HepG2 (cell line): ENCODE results near the gene RACGAP1.

Experiments used
- CTCF ChIP-seq: sonication (generic); formaldehyde crosslinking; IDR thresholded peaks from 2 replicates; pipeline ENCODE4 v1.5.0; 2020; ENCODE audit warnings: mild to moderate bottlenecking, missing genetic modification reagents, moderate library complexity
- ETV6 ChIP-seq: sonication (generic); formaldehyde crosslinking; conservative IDR thresholded peaks from 2 replicates; pipeline ENCODE4 v1.4.0; 2020; ENCODE audit warnings: missing genetic modification reagents
- FOXA1 ChIP-seq, 2 experiments: fragments of 450-650 bp in 1 of 2; sonication (generic) in 1 of 2; formaldehyde crosslinking in 1 of 2; IDR thresholded peaks; 2 replicates each; pipeline versions ENCODE4 v1.4.0 to v1.6.1; 2016 to 2020; ENCODE audit warnings: missing genetic modification reagents in 1 of 2
- POLR2A ChIP-seq, 2 experiments: IDR thresholded peaks; 2 replicates each; pipeline ENCODE4 v1.6.1; 2011; ENCODE audit warnings: low read depth in 2 of 2, low read length in 2 of 2, mild to moderate bottlenecking in 1 of 2, moderate library complexity in 1 of 2; ENCODE audit not compliant: insufficient read depth in 1 of 2
- RFX5 ChIP-seq: IDR thresholded peaks from 2 replicates; pipeline ENCODE4 v1.6.1; 2011; ENCODE audit warnings: low read depth, low read length, improper control_type of control experiment
- SMAD1 ChIP-seq: sonication (generic); formaldehyde crosslinking; IDR thresholded peaks from 2 replicates; pipeline ENCODE4 v1.4.0; 2020; ENCODE audit warnings: missing genetic modification reagents, low read depth, mild to moderate bottlenecking, borderline replicate concordance
- ZNF24 ChIP-seq: fragments of 450-650 bp; IDR thresholded peaks from 2 replicates; pipeline ENCODE4 v1.6.1; 2017; ENCODE audit warnings: antibody characterized with exemption, mild to moderate bottlenecking
- TF ChIP-seq, protein P1 (sequence below): sonication (generic); formaldehyde crosslinking; IDR thresholded peaks from 2 replicates; pipeline ENCODE4 v1.4.0; 2020; ENCODE audit warnings: missing genetic modification reagents

DNA sequence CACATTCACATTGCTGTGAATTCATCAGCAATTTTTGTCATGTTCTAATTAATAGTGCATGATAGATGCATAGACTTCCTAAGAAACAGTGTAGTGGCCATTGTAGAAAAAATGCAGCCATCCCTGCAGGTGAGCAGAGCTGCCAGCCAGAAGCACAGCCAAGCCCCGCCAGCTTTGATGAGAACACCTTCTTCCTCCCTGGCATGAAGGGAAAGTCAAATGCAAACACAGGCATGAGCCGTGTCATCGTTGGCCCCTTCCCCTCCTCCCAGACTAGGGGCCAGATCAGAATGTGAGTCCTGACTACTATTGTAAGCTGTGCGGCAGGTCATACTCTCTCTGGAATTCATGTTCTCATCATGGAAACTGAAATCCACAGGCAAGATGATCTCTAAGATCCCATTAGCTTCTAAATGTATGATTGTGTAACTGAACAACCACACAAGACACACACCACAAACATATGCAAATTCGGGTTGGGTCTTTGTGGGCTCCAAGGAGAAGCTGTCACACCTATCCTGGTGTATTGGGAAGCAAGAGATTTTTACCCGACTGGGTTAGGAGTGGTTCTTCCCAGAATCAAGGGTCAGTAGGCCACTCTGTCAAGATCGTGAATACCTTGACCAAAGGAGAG is 77.6 kb downstream of the RACGAP1 start:
- TF ChIP-seq ZNF24, result no peak
- no peak for TF ChIP-seq CTCF
- TF ChIP-seq POLR2A (IDR thresholded peaks at IDR 0.05; ENCODE audit: insufficient read depth in 1 of 2, low read depth in 2 of 2, low read length in 2 of 2), result no peak
- no peak for TF ChIP-seq SMAD1 (CRISPR knock-in tag)
- no peak for TF ChIP-seq RFX5
- TF ChIP-seq, protein P1, sequence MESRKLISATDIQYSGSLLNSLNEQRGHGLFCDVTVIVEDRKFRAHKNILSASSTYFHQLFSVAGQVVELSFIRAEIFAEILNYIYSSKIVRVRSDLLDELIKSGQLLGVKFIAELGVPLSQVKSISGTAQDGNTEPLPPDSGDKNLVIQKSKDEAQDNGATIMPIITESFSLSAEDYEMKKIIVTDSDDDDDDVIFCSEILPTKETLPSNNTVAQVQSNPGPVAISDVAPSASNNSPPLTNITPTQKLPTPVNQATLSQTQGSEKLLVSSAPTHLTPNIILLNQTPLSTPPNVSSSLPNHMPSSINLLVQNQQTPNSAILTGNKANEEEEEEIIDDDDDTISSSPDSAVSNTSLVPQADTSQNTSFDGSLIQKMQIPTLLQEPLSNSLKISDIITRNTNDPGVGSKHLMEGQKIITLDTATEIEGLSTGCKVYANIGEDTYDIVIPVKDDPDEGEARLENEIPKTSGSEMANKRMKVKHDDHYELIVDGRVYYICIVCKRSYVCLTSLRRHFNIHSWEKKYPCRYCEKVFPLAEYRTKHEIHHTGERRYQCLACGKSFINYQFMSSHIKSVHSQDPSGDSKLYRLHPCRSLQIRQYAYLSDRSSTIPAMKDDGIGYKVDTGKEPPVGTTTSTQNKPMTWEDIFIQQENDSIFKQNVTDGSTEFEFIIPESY (CRISPR knock-in tag), result no peak
- no peak for TF ChIP-seq FOXA1 (IDR thresholded peaks at IDR 0.05)
- TF ChIP-seq FOXA1 (CRISPR knock-in tag; IDR thresholded peaks at IDR 0.05), result no peak
- TF ChIP-seq ETV6, result no peak
